HG03460 (cell line): ENCODE results near the gene THADA.

ENCODE experiments used
- ATAC-seq: cut with Tn5 transposase; IDR thresholded peaks from one replicate; pipeline ENCODE4 v1.9.1; 2021; ENCODE audit not compliant: unreplicated experiment

Gene THADA

DNA sequence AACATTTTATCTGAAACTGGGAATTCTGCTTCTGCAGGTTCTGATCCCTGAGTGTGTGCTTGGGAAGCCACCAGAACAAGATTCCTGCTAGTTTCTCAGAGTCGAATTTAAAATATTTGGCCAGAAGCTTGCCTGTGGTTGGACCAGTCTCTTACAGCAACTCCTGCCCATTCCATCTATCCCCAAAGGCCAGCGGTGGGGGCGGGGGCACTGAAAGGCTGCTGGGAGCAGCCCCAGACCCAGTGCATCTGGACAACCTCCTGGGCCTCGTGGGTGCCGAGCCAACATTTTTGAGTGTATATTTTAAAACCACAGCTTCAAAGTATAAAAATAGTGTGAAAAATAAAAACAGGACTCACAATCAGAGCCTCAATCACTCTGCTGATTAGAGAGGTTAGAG, 330.8 kb downstream of the THADA start:
- no peak for ATAC-seq

- ATAC-seq: no peak
Measured at GRCh38 chr2:43262951-43263350, 332.9 kb downstream of the THADA start.

DNA sequence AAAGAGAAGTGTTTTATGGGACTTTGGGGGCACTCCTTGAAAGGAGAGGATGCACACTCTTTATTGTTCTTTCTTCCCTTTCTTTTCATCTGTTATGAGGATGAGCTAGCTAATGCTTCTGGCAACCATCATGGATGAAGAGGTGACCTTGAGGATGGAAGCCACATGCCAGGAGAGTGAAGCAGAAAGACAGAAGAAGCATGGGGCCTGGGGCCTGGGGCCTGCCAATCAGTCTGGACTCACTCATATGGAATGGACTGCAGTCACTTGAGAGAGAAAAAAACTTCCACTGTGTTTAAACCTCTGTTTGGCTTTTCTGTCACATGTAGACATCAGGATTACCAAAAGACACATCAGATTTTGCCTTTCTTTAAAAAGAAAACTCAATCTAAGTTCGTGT, 333.6 kb downstream of the THADA start:
- no peak for ATAC-seq

DNA sequence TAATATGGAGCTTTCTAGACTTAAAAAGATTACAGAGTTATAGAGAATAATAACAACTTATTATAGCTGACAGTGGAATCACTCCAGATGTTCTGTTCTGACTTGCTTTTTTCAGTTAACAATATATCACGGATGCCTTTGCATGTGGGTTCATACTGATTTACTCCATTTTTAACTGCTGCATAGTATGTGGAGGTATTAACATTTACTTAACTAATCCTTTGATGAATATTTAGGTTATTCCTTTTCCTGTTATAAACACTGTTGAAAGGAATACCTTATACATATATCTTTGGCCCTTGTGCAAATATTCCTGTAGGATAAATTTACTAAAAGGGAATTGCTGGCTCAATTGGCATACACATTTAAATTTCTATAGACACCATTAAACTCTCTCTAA, 336.3 kb downstream of the THADA start:
- ATAC-seq: no peak

GRCh38 chr2:43258547-43259156, 337.2 kb downstream of the THADA start:
- ATAC-seq: no peak

DNA sequence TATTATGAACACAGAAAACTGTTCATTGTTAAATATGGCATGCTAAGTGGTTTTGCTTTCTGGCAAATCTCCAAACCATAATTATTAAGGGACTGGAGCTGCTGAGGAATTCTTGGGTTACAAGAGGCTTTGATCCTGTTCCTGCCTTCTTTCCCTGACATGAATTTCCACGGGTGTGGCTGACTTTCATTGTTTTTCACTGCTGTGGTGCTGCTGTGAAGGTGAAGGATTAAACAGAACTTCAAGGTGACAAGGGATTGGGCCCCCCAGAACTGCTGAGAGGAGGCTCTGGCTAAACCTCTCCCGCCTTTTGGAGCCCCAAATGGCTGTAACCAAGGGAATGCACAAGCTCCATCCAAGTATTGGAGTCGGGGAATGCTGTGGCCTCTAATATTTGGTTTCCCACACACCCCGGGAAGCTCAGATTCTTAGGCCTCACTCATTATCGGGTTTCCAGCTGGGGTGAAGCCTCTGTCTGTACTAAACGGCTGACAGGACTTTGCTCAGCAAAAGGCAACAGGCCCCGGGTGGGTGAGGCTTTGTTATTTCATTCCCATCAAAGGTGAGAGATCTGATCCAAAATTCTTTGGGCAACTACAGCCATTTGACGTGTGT, 340.4 kb downstream of the THADA start:
- ATAC-seq: no peak

GRCh38 chr2:43254331-43254730, 341.5 kb downstream of the THADA start:
- ATAC-seq: no peak

DNA sequence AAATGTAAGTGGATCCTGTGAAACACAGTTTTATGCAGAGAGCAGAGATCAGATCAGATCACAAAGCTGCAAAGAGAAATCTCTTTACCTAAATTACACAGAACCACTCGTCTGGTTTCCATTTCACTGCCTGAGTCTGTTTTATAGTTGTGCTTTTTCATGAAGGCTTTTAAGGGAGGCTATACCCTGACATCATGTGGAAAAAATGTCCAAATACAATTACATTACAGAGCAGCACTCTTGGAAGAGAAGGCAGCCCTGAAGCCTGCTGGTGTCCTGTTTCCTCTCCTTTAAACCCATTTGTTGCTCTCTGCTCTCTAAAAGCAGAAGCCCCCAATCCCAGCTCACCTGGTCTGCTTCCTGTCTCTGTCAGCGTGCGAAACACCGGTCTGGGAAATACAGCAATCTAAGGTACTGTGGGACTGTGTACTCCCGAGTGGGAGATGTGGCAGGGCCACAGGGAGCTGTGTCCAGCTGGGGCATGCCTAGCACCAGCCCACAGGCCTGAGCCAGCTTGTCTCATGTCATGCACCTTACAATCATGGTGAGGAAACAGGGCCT, 344.6 kb downstream of the THADA start:
- ATAC-seq: no peak

- ATAC-seq: no peak
Measured at GRCh38 chr2:43250015-43250414, 345.8 kb downstream of the THADA start.

- ATAC-seq: no peak
Measured at GRCh38 chr2:43248621-43249020, 347.2 kb downstream of the THADA start.

GRCh38 chr2:43246641-43247040, 349.2 kb downstream of the THADA start:
- ATAC-seq: no peak

- ATAC-seq: no peak
Measured at GRCh38 chr2:43241558-43241957, 354.3 kb downstream of the THADA start.

DNA sequence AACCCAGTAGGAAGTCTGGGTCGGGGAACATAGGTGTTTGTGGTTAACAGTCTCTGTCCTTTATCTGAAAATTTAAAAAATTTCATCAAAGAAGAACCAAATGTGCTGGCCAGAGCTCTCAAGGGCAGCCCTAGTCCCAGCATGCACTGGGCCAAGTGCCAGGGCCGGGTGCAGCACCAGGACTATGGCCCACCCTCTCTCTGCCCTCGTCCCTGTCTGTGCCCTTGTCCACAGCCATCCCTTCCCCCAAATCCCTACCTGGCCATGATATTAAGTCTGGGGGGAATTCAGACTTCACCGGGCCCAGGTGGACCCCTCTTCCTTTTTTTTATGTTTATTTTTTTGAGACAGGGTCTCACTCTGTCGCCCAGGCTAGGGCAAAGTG, 355.1 kb downstream of the THADA start:
- no peak for ATAC-seq

GRCh38 chr2:43239981-43240765, 355.7 kb downstream of the THADA start:
- no peak for ATAC-seq

- ATAC-seq: no peak
Measured at GRCh38 chr2:43238813-43239212, 357.0 kb downstream of the THADA start.

DNA sequence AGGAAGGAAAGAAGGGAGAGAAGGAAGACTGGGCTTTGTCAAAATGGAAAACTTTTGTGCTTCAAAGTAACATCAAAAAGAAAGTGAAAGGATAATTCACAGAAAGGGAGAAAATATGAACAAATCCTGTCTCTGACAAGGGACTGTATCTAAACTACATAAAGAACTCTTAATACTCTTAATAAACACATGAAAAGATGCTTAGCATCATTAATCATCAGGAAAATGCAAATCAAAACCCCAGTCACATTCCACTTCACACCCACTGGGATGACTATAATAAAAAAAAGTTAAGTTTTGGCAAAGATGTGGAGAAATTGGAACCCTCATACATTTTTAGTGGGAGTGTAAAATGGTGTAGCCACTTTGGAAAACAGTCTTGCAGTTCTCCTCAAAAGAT, 357.7 kb downstream of the THADA start:
- ATAC-seq: no peak

GRCh38 chr2:43233218-43234212, 362.3 kb downstream of the THADA start:
- no peak for ATAC-seq

- ATAC-seq: no peak
Measured at GRCh38 chr2:43230951-43231827, 364.6 kb downstream of the THADA start.

DNA sequence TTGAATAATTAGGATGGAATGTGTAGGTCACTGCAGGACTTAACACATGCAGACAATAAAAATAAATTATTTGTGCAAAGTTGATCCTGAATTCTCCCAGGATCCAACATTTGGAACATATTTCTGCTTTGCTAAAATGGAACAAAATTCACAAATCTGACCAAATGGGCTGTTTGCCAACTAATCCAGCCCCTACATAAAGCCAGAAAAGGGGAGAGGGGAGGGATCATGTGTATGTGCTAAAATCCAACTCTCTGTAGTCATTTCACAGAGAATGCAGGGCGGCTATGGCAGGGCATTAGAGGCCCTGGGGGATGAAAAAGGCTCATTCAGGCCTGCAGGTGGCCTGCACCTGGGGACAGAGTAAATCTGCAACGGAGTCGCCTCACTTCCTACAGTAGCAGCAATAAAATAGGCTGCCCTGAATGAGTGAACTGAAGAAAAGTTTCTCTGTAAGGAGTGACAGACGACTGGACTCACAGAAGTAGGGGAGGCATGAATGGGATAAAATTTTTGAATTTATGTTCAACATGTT, 365.4 kb downstream of the THADA start:
- no peak for ATAC-seq
